M059J (cell line): ENCODE measurements around the gene RAD1. TPM values are rescaled to one million over a fixed set of nuclear protein-coding genes. Genes with fewer than 3 reads are reported as not detected.

Experiments
- DNase-seq: peaks from one replicate; pipeline ENCODE4 v3.0.0-alpha.2; 2012; ENCODE audit warnings: low read depth
- total RNA-seq: library from RNA; depleted of rRNA; stranded (reverse); fragments of >200 nt; shearing (Covaris generic); gene quantifications from 2 replicates; pipeline ENCODE4 v1.2.3, GENCODE V29; 2014; rRNA removed

RAD1 gene
- total RNA-seq, 1 experiment from 2014 or later = 69.2 TPM

- DNase-seq = no peak
These were observed 50.2 kb downstream of the RAD1 start for GRCh38 chr5:34865091-34865490.

DNA sequence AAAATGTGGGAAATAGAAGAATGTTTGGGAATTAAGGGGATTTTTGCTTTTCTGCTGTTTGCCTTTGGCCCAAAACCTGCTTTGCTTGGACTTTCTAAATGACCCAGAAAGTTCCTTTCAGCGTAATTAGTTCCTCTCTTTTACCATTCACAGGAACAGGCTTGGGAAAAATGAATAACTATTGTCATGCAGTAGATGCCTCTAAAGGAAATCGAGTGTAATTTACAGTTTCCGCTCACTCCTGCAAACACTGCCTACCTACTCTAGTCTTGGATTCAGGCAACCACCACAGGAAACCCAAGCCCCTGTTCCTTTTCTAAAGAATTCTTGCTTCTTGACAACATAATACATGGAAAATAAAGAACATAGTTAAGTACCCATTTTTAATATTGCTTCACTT is 51.4 kb downstream of the RAD1 start:
- DNase-seq = no peak

DNA sequence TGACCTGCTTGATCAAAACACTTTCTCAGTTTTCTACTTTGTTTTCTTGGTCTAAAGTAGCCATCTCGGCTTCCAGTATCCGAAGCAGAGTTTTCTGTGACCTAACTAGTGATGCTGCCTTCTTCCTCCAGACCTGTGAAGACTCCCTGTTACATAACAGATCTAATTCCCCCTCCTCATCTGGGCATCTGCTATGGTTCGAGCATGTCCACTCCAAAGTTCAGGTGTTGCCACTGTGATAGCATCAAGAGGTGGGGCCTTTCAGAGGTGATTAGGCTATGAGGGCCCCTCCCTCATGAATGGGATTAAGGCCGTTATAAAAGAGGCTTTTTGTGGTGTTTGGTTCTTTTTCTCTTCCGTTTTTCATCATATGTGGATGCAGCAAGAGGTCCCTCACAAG is 56.1 kb downstream of the RAD1 start:
- no peak for DNase-seq

- DNase-seq = no peak
These were observed 56.5 kb downstream of the RAD1 start for GRCh38 chr5:34858790-34859189.

DNA sequence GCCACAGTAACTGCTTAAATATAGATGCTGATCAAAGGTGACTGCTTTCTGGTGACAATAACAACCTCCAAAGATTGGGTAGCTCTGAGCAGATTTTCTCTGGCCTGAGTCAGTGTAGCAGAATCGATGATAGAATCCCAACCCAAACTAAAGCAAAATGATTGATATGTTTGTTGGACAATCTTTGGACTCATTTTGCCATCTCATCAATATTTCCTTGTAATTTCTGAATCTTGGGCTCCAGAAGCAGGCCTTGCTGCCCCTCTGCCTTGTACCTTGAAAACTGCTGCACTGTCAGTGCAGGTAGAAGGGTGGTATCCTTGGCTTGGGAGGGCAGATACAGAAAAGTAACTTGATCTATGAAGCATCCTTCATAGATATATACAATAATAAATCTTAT is 57.4 kb downstream of the RAD1 start:
- DNase-seq = no peak

DNA sequence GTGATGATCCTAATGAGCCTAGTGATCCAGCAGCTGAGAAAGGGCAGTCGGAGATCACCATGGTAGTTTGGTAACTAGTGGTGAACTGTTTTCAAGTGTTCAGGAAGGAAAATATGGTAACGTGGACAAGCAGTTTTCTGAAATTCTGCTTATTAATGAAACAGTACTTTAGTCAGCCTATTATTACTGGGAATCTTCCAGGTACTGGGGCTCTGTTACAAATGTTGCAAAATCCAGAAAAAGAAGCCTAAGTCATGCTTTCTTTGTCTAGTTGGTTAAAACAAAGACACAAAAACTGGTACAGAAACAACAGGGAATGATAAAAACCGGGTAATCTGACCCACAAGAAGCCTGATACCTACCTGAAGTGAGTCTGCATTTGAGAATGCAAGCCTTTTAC is 58.1 kb downstream of the RAD1 start:
- no peak for DNase-seq

Other genes starting within 250 kb of the RAD1 start
- gene TTC23L, start 76.3 kb downstream of the RAD1 start, total RNA-seq = not detected in 2 replicates
- 64.4 and 77.6 TPM in 2 replicates for gene BRIX1, start 207 bp upstream of the RAD1 start, total RNA-seq
- 26.6 and 38.2 TPM in 2 replicates for gene DNAJC21, start 14.1 kb upstream of the RAD1 start, total RNA-seq
- gene AGXT2, start 132.4 kb upstream of the RAD1 start, total RNA-seq = 0.07 TPM in 1 of 2 replicates, not detected in the other